HTR-8/SVneo (cell line): Measurements from ENCODE around the gene BRINP2.

Experiments
- DNase-seq: peaks from one replicate; pipeline ENCODE4 v3.0.0; 2011; ENCODE audit warnings: low spot score, mixed read lengths; ENCODE audit not compliant: insufficient read length
- FAIRE-seq: peaks from 2 replicates; lab custom pipeline; 2011; peaks lifted over from hg19 to GRCh38; lab: Jason Lieb, UNC

BRINP2 gene, protein sequence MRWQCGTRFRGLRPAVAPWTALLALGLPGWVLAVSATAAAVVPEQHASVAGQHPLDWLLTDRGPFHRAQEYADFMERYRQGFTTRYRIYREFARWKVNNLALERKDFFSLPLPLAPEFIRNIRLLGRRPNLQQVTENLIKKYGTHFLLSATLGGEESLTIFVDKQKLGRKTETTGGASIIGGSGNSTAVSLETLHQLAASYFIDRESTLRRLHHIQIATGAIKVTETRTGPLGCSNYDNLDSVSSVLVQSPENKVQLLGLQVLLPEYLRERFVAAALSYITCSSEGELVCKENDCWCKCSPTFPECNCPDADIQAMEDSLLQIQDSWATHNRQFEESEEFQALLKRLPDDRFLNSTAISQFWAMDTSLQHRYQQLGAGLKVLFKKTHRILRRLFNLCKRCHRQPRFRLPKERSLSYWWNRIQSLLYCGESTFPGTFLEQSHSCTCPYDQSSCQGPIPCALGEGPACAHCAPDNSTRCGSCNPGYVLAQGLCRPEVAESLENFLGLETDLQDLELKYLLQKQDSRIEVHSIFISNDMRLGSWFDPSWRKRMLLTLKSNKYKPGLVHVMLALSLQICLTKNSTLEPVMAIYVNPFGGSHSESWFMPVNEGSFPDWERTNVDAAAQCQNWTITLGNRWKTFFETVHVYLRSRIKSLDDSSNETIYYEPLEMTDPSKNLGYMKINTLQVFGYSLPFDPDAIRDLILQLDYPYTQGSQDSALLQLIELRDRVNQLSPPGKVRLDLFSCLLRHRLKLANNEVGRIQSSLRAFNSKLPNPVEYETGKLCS

DNA sequence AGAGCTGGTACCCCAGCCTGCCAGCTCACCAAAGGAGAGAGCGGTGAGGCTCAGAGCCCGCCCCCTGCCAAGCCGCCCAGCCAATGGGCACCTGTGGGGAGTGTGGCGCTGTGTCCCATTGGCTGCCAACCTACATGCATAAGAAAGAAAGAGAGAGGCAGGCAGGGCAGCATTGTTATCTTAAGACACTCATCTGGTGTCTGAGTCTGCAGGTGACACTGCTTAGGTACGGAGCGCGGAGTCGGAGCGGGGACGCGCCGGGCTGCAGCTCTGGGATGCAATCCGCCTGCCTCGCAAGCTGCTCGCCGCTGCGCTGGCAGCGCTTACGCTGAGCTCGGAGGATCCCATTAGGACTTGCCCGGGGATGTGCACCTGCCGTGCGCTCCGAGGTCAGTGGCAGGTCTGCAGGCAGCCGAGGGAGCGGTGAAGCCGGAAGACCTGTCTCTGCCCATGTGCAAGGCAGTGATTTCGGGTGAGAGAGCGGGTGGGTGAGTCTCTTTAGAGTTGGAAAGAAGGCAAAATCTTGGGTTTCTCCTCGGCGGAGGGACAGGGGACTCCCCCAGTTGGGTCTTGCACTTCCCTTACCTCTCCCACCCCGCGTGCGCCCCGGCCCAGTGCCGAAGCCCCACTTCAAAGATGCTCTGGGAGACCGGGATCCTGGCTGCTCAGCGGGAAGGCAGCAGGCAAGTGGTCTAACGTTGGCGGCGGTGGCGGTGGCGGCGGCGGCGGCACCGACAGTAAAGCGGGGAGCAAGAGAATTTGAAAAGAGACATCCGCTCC, at the start of gene BRINP2:
Gene BRINP2 (plus strand): TSS at position 203 of the 780 bp plus-strand sequence. CDS start 58,919 bp downstream, outside the sequence.
- no peak for FAIRE-seq
- no peak for DNase-seq

DNA sequence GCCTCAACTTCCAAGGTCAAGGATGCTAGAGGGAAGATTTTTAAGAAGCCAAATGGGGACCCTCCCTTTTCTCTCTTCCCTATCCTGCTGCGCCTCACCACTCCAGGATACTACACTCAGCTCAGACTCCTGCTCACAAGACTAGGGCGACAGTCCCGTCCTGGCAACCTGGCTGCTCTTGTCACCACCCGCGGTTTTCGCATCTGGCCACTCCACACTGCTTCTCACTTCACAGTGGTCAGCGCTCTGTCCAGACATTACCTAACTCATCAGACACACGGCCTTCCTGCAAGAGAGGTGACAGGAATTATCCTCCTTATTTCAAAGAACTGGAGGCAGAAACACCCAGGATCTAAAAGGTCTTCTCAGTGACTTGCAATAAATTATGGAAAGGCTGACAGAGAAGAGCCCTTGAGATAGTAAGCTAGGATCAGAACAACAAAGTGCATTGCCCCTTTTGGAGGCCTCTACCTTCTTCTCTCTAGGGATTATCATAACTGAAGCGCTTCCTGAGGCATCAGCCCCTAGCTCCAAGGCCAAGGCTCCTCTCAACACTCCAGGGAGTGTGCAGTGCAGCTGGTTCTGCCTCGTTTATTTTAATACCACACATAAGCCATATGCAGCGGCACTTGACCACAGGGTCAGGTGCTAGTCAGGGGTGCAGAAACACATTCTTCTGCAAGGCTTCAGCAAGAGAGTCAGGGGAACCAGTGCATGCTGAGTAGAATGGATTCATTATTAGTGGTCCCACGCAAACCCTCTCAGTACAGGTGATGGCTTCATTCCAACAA, 48.1 kb upstream of the BRINP2 start:
- FAIRE-seq (no peak), DNase-seq (no peak)

DNA sequence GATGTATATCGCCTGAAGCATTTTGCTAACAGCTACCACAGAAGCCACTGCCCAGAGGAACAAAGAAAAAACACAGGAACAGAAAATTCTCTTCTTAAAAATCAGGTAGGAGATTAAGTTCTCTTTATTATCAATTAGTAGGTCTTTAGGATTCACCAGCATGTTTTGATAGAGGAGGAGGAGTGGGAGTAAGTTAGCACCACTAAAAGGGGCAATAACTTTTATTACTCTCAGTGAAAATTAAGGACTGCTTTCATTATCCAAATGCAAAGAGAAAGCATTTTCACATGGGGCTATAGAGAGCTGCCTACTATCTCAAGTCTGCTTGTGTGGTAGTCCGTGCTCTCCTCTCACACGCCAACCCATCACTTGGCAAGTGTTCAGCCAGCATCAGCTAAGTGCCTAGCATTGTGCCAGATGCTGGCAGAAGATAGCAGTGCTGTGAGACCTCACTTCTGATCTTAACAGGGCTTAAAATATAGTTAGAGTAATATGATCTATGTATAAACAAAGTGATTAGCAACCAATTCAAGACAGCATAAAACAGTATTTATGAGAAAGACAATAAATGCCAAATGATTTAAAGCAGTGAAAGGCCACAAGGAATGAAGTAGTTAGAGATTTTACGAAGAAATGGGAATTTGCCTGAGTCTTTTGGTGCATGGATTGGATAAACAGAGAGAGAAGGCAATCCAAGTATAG, 46.0 kb upstream of the BRINP2 start:
- FAIRE-seq, result no peak
- no peak for DNase-seq

DNA sequence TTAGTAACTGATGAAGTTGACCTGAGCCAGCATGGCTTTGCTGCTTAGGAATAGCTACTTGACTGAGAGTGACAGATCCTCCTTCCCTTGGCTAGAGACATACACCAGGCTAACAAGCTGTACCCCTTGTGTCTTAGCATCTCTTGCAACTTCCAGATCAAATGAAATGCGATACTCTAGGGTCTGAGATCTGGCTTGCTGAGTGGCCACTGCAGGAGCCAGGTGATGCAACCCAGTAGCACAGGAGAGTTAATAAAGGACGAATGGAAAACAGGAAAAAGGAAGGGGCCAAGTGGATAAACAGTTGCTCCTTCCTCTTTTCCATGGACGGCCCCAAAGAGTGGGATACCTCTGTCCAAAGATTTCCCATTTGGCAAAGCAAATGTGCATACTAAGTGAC, 44.5 kb upstream of the BRINP2 start:
- FAIRE-seq (no peak), DNase-seq (no peak)

DNA sequence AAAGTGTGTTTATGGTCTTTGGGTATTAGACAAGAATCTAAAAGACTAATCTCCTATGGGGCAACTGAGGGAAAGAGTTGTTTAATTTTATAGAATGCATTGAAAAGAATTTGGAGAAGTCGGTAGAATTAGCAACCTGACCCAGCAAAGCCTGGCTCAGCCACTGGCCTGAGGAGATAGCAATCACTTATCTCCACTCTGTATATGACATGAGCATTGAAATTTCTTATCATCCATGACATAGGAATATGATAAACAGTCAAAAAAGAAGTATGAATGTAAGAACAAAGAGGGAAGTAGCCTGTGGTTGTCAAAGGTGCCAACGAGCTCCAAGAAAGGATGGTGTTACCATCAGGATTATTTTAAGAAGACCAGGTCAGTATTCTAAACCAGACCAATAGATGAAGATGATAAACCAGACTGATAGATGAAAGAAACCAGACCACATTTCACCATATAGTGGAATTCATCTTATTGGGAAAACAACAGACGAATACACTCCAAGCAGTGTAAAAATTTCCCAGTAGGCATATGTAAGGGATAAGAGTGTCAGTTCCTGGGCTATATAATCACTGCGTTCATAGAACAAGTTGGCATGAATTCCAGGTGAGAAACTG, 42.0 kb upstream of the BRINP2 start:
- DNase-seq (no peak), FAIRE-seq (no peak)

DNA sequence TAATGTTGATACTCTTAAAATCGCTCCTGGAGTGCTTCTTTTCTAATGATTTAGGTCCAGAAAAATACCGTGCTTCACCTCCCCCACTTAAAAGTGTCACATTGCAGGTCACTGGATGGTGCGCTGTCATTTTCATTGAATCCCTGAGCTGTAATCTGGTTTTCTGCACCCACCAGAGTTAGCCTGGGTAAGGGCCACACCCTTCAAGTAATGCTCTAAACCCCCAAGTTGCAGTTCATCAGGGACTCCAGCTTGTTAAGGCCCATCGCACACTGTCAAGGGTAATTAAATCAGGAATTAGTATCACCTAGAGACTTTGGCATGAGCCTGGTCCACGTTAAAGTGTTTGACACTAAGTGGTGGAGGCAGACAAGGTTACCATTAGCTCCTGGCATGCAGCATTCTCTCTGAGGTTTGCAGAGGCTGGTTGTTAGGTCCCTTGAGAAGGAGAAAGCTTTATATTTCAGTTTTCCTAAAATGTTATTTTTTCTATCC, 40.3 kb upstream of the BRINP2 start:
- no peak for FAIRE-seq
- DNase-seq, result no peak

DNA sequence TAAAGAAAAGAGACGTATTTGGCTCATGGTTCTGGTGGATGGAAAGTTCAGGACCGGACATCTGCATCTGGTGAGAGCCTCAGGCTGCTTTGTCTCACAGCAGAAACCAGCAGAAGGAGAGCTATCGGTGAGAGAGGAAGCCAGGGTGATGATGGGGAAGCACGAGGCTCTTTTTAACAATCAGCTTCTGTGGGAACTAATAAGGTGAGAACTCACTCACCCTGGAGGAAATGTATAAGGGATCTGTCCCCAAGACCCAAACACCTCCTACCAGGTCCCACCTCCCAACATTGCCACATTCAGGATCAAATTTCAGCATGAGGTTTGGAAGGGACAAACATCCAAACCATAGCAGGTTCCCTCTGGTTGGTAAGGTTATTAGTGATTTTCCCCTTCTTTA, 39.0 kb upstream of the BRINP2 start:
- no peak for DNase-seq
- no peak for FAIRE-seq

DNA sequence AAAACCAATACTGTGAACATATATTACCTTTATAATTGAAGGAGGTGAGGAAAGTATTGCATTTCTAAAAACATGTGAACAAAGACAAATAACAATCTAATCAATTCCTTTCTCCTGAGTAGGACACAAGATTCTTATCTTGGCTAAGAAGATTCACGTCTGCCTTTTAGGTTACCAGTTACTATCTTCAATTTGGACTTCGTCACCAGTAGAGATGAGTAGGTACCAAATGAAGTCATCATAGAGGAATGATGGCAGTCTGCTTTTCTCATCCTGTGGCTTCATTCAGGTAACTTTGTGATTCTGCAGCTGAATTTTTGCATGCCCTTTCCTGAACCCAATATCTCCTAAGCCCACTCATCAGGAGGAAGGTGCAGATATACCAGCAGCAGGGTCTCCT, 38.6 kb upstream of the BRINP2 start:
- FAIRE-seq (no peak), DNase-seq (no peak)

DNA sequence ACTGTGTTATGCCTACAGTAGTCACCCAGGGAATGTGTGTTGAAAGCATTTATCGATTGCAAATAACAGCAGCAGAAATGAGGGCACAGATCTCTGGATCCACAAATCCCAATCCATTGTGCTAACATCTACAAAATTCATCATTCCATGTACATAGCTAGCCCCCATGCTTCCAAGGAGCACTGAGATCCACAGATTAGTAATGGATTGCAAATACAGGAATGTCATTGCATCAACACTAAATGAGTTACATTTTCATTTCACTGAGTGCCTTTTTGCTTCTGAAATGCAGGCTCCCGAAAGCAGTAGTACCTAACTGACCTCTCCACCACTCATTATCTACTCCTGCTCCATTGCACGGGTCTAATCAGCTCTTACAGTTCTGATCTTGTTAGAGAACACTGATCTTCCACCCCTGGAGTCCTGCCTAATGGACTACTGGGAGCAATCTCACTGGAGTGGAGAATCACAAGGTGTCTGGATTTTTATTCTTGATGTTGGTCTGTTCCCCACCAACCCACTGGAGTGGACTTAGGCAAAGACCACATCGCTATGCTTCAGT, 36.7 kb upstream of the BRINP2 start:
- DNase-seq (no peak), FAIRE-seq (no peak)

DNA sequence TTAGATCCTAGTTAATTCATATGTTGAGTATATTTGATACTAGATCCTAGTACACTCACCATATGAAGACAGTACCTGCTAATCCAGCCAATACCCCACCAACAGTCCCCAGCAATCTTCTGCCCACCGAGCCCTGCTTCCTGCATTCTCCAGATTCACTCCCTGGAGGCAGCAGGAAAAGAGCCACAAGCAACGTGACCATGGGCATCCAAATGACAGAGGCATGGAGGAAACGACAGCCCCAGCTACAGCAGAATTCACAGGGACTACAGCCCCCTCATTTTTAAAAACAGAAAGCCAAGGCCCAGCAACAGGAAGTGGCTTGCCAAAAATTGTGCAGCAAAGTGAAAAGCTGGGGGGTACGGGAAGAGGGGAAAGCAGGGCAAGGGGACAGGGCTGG, 35.5 kb upstream of the BRINP2 start:
- DNase-seq (no peak), FAIRE-seq (no peak)

DNA sequence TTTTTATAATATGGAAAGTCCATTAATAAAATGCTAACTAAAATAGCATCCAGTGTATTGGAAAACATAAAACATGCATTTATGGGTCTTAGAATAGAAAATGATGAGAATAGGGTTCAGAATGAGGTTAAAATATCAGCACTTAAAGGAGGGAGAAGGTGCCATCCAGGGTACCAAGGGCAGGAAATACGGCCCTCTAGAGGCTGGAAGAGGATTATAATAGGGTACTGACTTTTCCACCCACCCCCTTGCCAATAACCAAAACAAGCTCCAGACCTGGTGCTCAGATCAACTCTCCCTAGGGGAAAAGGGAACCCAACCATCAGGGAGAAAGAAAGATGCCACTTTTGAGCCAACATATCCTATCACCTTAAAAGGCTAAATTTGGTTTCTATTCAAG, 32.9 kb upstream of the BRINP2 start:
- DNase-seq (no peak), FAIRE-seq (no peak)

DNA sequence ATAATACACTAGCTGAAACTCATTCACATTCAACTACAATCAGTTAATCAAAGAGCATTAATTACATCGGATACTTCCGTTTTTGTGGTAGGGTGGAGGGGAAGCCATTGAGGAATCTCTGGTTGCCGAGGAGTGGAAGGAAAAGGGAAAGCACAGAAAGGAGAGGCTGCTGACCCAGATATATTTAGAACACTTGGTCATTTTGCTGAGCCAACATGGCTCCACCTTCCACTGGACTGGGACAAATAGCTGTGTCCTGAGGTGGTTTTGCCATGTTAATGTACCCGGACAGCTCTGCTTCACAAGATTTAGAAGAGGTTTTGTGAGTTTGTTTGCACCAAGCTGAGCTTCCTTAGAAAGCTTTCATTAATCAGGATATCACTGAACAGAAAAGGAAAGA, 32.4 kb upstream of the BRINP2 start:
- FAIRE-seq (no peak), DNase-seq (no peak)

DNA sequence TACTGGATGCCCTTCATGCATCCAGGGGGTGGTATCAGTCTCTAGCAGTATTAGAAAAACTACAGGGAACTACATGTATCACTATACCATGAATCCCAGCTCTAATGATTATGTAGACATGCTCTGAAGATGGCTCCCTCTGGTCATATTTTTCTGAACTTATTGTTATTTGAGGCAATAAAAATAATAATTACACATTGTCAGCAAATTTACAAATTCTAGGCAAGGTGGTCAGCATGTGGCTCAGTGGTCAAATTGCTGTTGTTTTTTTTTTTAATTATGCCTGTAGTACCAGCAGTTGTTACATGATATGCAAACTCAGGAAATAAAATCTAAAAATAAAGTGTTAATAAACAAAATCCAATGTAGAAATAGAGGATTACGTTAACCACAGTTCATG, 28.7 kb upstream of the BRINP2 start:
- FAIRE-seq (no peak), DNase-seq (no peak)

DNA sequence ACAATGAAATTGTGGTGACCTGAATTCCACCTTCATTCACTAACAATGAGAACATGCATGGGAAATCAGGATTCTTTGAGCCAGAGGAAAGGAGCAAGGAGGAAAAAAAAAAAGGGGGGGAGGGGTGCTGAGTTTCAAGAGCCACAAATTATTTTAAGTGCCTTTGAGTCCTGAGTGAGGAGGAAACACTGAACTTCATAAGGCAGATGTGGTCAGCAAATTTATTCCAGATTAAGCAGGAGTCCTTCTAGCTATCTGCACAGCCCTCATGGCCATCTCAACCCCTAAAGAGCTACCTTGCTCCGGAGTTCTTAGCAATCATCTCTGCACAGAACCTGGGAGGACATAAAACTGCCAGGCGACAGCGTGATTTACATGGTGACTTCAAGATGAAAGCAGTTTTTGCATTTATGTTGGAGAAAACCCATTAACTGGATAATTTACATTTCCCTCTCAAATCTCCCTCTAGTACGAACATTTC, 27.9 kb upstream of the BRINP2 start:
- FAIRE-seq, result no peak
- DNase-seq, result no peak

DNA sequence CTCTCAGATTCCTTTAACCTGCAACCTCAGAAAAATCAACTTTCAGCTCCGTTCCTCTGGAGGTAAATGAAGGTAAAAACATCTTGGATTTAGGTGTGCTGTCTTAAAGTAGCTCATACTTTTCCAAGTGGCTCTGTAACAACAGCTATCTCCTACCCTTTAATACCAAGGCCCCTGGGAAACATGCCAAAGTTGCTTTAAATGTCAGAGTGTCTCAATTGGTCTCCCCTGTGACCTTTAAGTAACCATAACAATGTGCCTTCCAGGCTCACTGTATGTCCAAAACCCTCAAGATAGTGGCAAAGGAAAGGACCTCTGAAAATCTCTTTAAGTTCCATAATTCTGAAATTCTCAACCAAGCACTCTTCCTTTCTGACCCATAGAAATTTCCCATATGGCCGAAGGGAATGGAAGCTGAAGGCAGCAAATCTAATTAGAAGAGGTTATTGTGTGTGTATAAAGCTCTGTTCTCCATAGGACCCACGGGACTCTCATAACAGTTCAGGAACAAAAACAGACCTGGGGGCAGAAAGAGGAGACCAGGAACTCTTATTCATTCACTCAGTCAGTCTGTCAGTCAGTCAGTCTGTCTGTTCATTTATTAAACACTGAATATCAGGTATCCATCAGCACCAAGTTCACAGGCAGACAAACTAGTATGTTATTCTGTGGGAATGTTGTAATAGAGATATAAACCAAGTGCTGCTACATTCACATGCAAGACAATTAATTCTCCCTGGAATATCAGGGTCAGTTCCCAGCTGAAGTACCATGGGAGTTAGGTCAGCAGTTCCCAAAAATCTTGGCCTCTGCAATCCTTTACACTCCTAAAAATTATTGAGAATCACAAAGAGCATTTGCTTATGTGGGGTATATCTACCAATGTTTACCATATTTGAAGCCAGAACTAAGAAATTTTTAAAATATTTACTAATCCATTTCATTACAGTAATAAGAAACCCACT, 25.4 kb upstream of the BRINP2 start:
- DNase-seq (no peak), FAIRE-seq (no peak)

DNA sequence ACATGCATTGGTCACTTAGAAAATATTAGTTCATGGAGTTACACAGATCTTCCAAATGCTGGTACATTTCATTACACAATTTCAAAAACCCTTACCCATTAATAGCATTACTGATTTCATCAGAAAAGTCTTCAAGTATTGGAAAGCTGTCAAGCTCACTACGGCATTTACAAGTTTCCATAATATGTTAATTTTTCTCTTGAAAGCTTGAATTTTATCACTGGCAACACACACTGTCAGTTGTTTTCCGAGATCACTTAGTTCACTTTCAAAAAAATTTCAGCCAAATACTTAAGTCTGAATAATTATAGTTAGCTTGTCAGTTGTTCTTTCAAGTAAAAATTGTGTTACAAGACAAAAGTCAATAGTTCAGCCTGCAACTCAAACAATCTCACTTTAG, 24.3 kb upstream of the BRINP2 start:
- DNase-seq (no peak), FAIRE-seq (no peak)

DNA sequence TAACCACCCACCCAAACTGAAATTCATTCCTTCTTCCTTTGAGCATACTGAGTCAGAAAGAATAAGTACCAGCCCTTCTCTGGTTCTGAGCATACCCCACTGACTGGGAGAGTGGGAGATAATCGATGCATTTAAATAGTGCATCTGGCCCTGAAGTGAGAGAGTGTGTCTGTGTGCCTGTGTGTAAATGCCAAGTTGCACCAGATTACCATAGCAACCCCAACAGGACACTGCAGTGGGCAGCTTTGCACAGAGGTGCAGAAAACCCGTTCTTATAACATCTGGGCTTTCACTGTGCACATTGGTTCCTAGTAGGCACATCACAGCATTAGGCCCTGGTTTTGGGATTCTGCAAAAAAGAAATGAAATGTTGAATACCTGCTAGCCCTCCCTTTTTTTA, 8.5 kb upstream of the BRINP2 start:
- DNase-seq (no peak), FAIRE-seq (no peak)
